Measurements from ENCODE around the gene SLC9A5. TPM values are rescaled to one million over a fixed set of nuclear protein-coding genes. Genes with fewer than 3 reads are reported as not detected.

Gene SLC9A5
- total RNA-seq, 4 donors from 2014 or later, result 0.55 to 4.5 (median 1.5) TPM

- no peaks in the 10 kb centered on the region for H3K27me3 ChIP-seq
- peaks cover 0 to 14% (median 11%) of the 10 kb centered on the region in 4 donors for H3K4me1 ChIP-seq
- TF ChIP-seq EP300 (IDR thresholded peaks at IDR 0.05; ENCODE audit: low read depth), result no peak
- no peak for TF ChIP-seq POLR2A (IDR thresholded peaks at IDR 0.05)
- no peak for TF ChIP-seq CTCF (IDR thresholded peaks at IDR 0.05)
- no peak for TF ChIP-seq POLR2AphosphoS5 (IDR thresholded peaks at IDR 0.05)
- H3K4me3 ChIP-seq, result no peak overlapping the region
- H3K9me3 ChIP-seq, result no peaks in the 10 kb centered on the region
- no peak overlapping the region for H3K27ac ChIP-seq
- intact Hi-C loops (cut with DNase I; ENCODE audit: low total_unique reads), result loop anchor here (5.0 kb wide), 1 partner anchor 114 kb away; no protein-coding TSS in a partner anchor
- H3K36me3 ChIP-seq, result no peaks in the 10 kb centered on the region
- no peak for DNase-seq
- 88 to 95% methylated on average over 3 to 7 of the region's 7 CpGs for WGBS, 2 donors (ENCODE audit: low coverage in 1 of 2)
- in situ Hi-C loops (cut with MboI; ENCODE audit: low pct_ligation_motif_present in 1 of 4, low pct_unique_long_range_greater_than_20kb in 1 of 4, low sequenced_read_pairs in 3 of 4), result loop anchor here in 1 of 4 donors (25.0 kb wide), 1 partner anchor 104 kb away; the partner anchor contains the start of gene TPPP3
Measured at GRCh38 chr16:67283039-67283825, 34.5 kb downstream of the SLC9A5 start.

- in situ Hi-C loops (cut with MboI; ENCODE audit: low pct_ligation_motif_present in 1 of 4, low pct_unique_long_range_greater_than_20kb in 1 of 4, low sequenced_read_pairs in 3 of 4) (loop anchor here in 1 of 4 donors (25.0 kb wide), 1 partner anchor 103 kb away; the partner anchor contains the start of gene TPPP3), intact Hi-C loops (cut with DNase I; ENCODE audit: low total_unique reads) (loop anchor here (5.0 kb wide), 1 partner anchor 113 kb away; no protein-coding TSS in a partner anchor)
- Histone ChIP-seq H3K4me3 (no peak overlapping the region), H3K9me3 (no peaks in the 10 kb centered on the region), H3K36me3 (no peaks in the 10 kb centered on the region), H3K27ac (no peak overlapping the region), H3K4me1 (peaks cover 0 to 7% (median 5%) of the 10 kb centered on the region in 4 donors), H3K27me3 (no peaks in the 10 kb centered on the region)
- WGBS, 2 donors (ENCODE audit: low coverage in 1 of 2), result 88 to 94% methylated on average over 9 to 21 of the region's 21 CpGs
- TF ChIP-seq EP300 (IDR thresholded peaks at IDR 0.05; ENCODE audit: low read depth), result no peak
- TF ChIP-seq CTCF (IDR thresholded peaks at IDR 0.05), result no peak
- TF ChIP-seq POLR2A (IDR thresholded peaks at IDR 0.05), result no peak
- no peak for TF ChIP-seq POLR2AphosphoS5 (IDR thresholded peaks at IDR 0.05)
- DNase-seq, result no peak
Measured at GRCh38 chr16:67283826-67284555, 35.2 kb downstream of the SLC9A5 start.

- Histone ChIP-seq H3K36me3 (no peaks in the 10 kb centered on the region), H3K4me1 (no peaks in the 10 kb centered on the region), H3K27me3 (no peaks in the 10 kb centered on the region), H3K27ac (no peak overlapping the region), H3K4me3 (no peak overlapping the region), H3K9me3 (no peaks in the 10 kb centered on the region)
- peak; percentile 49 for DNase-seq
- TF ChIP-seq POLR2A (IDR thresholded peaks at IDR 0.05) (no peak), CTCF (IDR thresholded peaks at IDR 0.05) (peak in 4 of 5 experiments; percentile 41 to 61 (median 44))
- intact Hi-C loops (cut with DNase I; ENCODE audit: low total_unique reads), result loop anchor here (5.0 kb wide), 1 partner anchor 112 kb away; no protein-coding TSS in a partner anchor
- 73 to 100% methylated on average over 1 to 32 of the region's 34 CpGs for WGBS, 2 donors (ENCODE audit: low coverage in 1 of 2)
- in situ Hi-C loops (cut with MboI; ENCODE audit: low pct_ligation_motif_present in 1 of 4, low pct_unique_long_range_greater_than_20kb in 1 of 4, low sequenced_read_pairs in 3 of 4), result loop anchor here in 1 of 4 donors (25.0 kb wide), 1 partner anchor 102 kb away; the partner anchor contains the start of gene TPPP3
Measured at GRCh38 chr16:67284699-67285646, 36.2 kb downstream of the SLC9A5 start.

Measured in transverse colon (tissue), 4 donors.